DMS79 treated with DMSO at 0.1 percent for 48 hours (cell line): ENCODE data around the gene ZBTB25.
A peak's percentile ranks its signal among the peaks of the same experiment; 100 is the strongest.
"Not testable (repeated sequence)": the region's sequence is repeated elsewhere in the genome, so short reads cannot be mapped to it uniquely, and the experiment has no call there.

Experiments
- DNase-seq: peaks from one replicate; lab custom pipeline; 2025; lab: John Stamatoyannopoulos, UW

The ZBTB25 gene, protein sequence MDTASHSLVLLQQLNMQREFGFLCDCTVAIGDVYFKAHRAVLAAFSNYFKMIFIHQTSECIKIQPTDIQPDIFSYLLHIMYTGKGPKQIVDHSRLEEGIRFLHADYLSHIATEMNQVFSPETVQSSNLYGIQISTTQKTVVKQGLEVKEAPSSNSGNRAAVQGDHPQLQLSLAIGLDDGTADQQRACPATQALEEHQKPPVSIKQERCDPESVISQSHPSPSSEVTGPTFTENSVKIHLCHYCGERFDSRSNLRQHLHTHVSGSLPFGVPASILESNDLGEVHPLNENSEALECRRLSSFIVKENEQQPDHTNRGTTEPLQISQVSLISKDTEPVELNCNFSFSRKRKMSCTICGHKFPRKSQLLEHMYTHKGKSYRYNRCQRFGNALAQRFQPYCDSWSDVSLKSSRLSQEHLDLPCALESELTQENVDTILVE

DNA sequence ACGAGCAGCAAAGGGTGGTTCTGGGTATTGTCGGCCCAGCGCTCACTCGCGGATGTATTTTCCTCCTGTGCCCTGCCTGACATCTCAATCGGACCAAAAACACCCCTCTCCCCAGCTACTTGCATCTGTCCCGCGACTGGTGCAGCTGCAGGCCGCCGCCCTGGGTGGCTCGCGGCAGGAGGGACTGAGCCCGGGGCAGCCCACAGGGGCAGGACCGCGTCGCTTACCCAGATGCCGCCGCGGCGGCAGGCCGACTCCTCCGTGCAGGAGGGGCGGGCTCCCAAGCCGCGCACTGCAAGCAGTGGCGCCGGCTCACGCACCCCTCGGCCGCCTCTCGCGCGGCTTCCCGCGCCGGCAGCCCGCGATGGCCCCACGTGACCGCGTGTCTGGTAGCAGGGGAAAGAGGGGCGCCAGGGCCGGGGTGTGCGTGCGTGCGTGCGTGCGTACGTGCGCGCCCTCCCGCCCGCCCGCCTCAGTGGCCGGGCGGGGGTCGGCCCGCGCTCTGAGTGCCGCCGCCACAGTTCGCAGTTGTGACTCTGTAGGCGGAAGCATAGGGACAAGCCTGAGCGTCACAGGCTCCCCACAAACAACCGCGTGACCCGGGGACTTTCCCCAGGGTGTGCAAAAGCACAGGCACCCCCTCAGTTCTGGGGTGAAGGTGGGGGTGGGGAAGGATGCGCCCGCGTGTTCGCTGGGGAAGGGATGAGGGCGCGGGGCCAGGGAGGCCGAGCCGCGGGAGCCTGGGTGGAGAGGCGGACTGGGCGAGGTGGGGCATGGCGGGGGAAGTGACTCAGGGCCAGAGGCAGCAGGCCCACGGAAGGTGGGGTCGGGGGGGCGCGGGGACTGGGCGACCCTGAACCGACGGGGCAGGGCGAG lies at the start of gene ZBTB25:
ZBTB25 (minus strand) TSS at position 405 of the 876 bp plus-strand sequence. CDS start 13,305 bp downstream, outside the sequence.
- peak; percentile 90 for DNase-seq

- DNase-seq, result no peak
These were observed 47.1 kb upstream of the ZBTB25 start for GRCh38 chr14:64550621-64551333.

DNA sequence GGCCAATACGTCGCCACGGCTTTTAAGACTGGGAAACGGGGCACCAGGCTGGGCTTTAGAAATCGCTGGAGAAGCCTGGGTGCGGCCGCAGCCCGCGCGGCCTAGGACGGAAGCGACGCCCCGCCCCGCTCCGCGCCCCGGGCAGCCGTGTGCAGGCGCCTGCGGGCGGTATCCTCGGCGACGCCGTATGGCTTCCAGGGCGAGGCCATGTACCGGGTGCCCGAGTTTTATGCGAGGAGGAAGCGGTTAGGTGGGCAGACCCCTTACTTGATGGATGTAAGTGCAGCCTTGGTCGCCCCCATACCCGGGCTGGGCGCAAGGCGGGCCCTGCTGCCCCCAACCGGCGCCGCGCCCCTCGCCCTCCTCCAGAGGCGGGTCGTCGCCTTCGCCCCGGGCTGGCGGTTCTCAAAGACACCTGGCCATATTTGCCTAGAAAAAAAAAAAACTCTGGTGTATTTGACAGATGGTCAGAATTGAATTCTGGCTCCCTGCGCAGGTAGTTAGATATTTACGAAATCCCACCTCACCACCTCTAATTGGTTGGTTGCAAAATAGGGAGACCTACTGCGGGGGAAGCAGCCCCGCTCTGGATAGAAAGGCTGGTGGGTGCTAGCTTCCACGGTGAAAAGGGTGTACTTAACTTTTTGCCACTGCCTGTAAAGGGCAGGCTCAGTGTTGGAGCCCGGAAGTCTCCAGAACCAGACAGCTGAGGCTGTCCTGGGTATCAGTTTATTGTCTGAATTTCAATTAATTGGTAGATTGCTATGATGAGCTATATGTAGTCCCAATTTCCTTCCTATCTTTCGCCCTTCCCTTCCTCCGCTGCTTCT lies 46.4 kb upstream of the ZBTB25 start, which contains the start of gene PPP1R36:
PPP1R36 (plus strand) TSS at position 171 of the 830 bp plus-strand sequence; CDS start at position 208, 37 bp downstream.
- peak; percentile 80 for DNase-seq

DNA sequence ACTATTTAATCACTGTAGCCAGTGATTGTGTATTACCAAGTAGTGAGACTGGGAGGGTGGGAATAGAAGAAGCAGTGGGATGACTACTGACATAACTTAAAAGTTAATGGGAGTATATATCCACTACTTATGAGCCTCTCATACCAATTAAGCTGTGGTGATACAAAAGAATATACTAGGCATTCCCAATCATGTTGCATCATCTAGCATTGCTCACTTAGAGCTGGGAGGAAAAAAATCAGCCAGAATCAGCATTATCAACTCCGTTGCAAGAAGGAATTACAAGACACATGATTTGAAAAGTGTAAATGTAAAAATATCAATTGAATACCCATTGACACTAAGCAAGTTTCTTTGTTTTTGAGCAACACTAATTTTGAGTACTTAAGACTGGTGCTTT lies 45.4 kb upstream of the ZBTB25 start:
- DNase-seq, result peak; percentile 84

GRCh38 chr14:64544607-64545312 lies 41.1 kb upstream of the ZBTB25 start:
- no peak for DNase-seq

- DNase-seq, result no peak
These were observed 39.2 kb upstream of the ZBTB25 start for GRCh38 chr14:64542836-64543201.

GRCh38 chr14:64541972-64542835 lies 38.6 kb upstream of the ZBTB25 start:
- no peak for DNase-seq

DNA sequence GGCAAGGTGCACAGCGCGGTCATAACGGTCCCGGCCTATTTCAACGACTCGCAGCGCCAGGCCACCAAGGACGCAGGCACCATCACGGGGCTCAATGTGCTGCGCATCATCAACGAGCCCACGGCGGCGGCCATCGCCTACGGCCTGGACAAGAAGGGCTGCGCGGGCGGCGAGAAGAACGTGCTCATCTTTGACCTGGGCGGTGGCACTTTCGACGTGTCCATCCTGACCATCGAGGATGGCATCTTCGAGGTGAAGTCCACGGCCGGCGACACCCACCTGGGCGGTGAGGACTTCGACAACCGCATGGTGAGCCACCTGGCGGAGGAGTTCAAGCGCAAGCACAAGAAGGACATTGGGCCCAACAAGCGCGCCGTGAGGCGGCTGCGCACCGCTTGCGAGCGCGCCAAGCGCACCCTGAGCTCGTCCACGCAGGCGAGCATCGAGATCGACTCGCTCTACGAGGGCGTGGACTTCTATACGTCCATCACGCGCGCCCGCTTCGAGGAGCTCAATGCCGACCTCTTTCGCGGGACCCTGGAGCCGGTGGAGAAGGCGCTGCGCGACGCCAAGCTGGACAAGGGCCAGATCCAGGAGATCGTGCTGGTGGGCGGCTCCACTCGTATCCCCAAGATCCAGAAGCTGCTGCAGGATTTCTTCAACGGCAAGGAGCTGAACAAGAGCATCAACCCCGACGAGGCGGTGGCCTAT lies 37.8 kb upstream of the ZBTB25 start:
- no peak for DNase-seq

DNA sequence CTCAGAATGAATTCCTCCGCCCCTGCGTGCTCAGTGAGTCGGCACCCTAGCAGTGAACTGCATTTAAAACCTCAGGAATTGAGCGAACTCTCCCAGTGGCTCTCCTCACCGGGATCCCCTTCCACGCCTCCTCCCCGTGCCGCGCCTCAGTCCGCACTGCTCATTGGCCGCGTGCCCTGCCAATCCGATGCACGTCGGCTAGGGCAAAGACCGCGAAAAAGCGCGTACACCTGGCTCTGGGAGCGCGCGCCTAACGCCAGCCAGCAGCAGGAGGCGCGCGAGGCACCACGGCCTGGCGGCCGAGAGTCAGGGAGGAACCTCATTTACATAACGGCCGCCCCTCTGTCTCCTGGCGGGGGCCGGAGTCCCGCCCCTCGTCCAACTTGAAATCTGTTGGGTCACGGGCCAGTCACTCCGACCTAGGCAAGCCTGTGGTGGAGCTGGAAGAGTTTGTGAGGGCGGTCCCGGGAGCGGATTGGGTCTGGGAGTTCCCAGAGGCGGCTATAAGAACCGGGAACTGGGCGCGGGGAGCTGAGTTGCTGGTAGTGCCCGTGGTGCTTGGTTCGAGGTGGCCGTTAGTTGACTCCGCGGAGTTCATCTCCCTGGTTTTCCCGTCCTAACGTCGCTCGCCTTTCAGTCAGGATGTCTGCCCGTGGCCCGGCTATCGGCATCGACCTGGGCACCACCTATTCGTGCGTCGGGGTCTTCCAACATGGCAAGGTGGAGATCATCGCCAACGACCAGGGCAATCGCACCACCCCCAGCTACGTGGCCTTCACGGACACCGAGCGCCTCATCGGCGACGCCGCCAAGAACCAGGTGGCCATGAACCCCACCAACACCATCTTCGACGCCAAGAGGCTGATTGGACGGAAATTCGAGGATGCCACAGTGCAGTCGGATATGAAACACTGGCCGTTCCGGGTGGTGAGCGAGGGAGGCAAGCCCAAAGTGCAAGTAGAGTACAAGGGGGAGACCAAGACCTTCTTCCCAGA lies 36.9 kb upstream of the ZBTB25 start, which contains the start of gene HSPA2:
HSPA2 (plus strand) TSS at position 534 of the 995 bp plus-strand sequence; CDS start at position 643, 109 bp downstream.
- DNase-seq, result no peak

- DNase-seq, result no peak
These were observed 33.0 kb upstream of the ZBTB25 start for GRCh38 chr14:64536488-64537245.

GRCh38 chr14:64531567-64531966 lies 27.9 kb upstream of the ZBTB25 start:
- no peak for DNase-seq

GRCh38 chr14:64525354-64525753 lies 21.7 kb upstream of the ZBTB25 start:
- no peak for DNase-seq

DNA sequence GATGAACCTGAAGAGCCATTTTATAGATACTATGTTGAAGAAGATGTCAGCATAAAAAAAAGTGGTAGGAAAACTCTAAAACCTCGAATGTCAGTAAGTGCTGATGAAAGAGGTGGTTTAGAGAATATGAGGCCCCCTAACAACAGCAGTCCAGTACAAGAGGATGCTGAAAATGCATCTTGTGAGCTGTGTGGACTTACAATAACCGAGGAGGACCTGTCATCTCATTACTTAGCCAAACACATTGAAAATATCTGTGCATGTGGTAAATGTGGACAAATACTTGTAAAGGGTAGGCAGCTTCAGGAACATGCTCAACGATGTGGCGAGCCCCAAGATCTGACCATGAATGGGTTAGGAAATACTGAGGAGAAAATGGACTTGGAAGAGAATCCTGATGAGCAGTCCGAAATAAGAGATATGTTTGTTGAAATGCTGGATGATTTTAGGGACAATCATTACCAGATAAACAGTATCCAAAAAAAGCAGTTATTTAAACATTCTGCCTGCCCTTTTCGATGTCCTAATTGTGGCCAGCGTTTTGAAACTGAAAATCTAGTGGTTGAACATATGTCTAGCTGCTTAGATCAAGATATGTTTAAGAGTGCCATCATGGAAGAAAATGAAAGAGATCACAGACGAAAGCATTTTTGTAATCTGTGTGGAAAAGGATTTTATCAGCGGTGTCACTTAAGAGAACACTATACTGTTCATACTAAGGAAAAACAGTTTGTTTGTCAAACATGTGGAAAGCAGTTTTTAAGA lies 19.1 kb upstream of the ZBTB25 start:
- DNase-seq, result no peak

DNA sequence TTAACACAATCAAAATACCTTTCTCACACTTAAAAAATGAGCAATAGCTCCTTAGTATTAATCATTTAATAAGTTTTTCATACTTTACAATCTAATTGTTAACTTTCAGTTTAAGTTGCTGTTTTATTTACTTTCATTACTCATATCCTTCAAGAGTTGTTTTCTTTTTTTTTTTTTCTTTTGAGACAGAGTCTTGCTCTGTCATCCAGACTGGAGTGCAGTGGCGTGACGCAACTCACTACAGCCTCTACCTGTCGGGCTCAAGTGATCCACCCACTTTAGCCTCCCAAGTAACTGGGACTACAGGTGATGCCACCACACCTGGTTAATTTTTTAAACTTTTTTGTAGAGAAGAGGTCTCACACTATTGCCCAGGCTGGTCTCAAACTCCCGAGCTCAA lies 17.1 kb upstream of the ZBTB25 start:
- no peak for DNase-seq

- DNase-seq, result no peak
These were observed 14.6 kb upstream of the ZBTB25 start for GRCh38 chr14:64518229-64518628.

- DNase-seq, result not testable (repeated sequence)
These were observed 14.0 kb upstream of the ZBTB25 start for GRCh38 chr14:64517667-64518066.
